CD4-positive, alpha-beta T cell treated with Interleukin-6 for 4 hours (primary cell): ENCODE data around the gene OAS3.

Source experiments
- DNase-seq: peaks from one replicate; pipeline ENCODE4 v3.0.0-alpha.2; 2020; ENCODE audit warnings: mixed read lengths

The OAS3 gene

GRCh38 chr12:112961074-112961473 lies 22.8 kb downstream of the OAS3 start:
- no peak for DNase-seq

GRCh38 chr12:112961536-112961935 lies 23.3 kb downstream of the OAS3 start:
- DNase-seq: no peak

GRCh38 chr12:112962561-112962960 lies 24.3 kb downstream of the OAS3 start:
- no peak for DNase-seq

- no peak for DNase-seq
Measured at GRCh38 chr12:112963227-112963861, 25.1 kb downstream of the OAS3 start.

- no peak for DNase-seq
Measured at GRCh38 chr12:112964067-112964670, 25.9 kb downstream of the OAS3 start.

- DNase-seq: no peak
Measured at GRCh38 chr12:112964915-112965314, 26.6 kb downstream of the OAS3 start.

GRCh38 chr12:112965643-112966042 lies 27.4 kb downstream of the OAS3 start:
- DNase-seq: no peak

GRCh38 chr12:112967306-112967705 lies 29.0 kb downstream of the OAS3 start:
- no peak for DNase-seq

GRCh38 chr12:112967858-112968257 lies 29.6 kb downstream of the OAS3 start:
- no peak for DNase-seq

- no peak for DNase-seq
Measured at GRCh38 chr12:112969547-112970306, 31.5 kb downstream of the OAS3 start.

GRCh38 chr12:112970391-112970790 lies 32.1 kb downstream of the OAS3 start:
- DNase-seq: no peak

- DNase-seq: no peak
Measured at GRCh38 chr12:112971248-112971647, 33.0 kb downstream of the OAS3 start.

- DNase-seq: no peak
Measured at GRCh38 chr12:112973011-112973735, 34.9 kb downstream of the OAS3 start.

GRCh38 chr12:112973818-112974231 lies 35.6 kb downstream of the OAS3 start:
- no peak for DNase-seq

GRCh38 chr12:112974904-112975303 lies 36.6 kb downstream of the OAS3 start:
- no peak for DNase-seq

- DNase-seq: no peak
Measured at GRCh38 chr12:112977139-112977538, 38.9 kb downstream of the OAS3 start.

GRCh38 chr12:112977641-112978040 lies 39.4 kb downstream of the OAS3 start:
- no peak for DNase-seq

- peak; percentile 87 for DNase-seq
Measured at GRCh38 chr12:112978163-112979040, 40.1 kb downstream of the OAS3 start, which contains the start of gene OAS2. TSS of gene OAS2 (plus strand) at chr12:112978519. CDS start at chr12:112978609, 90 bp downstream.

GRCh38 chr12:112979041-112979680 lies 40.9 kb downstream of the OAS3 start:
- DNase-seq: peak; percentile 56

GRCh38 chr12:112980491-112981158 lies 42.4 kb downstream of the OAS3 start:
- no peak for DNase-seq

- no peak for DNase-seq
Measured at GRCh38 chr12:112985642-112986290, 47.5 kb downstream of the OAS3 start.
